ENCODE measurements around the gene COX7A1. TPM values are rescaled to one million over a fixed set of nuclear protein-coding genes. Genes with fewer than 3 reads are reported as not detected.

The COX7A1 gene
- polyA plus RNA-seq, 5 donors, result 25.5 to 78.0 (median 37.3) TPM

DNA sequence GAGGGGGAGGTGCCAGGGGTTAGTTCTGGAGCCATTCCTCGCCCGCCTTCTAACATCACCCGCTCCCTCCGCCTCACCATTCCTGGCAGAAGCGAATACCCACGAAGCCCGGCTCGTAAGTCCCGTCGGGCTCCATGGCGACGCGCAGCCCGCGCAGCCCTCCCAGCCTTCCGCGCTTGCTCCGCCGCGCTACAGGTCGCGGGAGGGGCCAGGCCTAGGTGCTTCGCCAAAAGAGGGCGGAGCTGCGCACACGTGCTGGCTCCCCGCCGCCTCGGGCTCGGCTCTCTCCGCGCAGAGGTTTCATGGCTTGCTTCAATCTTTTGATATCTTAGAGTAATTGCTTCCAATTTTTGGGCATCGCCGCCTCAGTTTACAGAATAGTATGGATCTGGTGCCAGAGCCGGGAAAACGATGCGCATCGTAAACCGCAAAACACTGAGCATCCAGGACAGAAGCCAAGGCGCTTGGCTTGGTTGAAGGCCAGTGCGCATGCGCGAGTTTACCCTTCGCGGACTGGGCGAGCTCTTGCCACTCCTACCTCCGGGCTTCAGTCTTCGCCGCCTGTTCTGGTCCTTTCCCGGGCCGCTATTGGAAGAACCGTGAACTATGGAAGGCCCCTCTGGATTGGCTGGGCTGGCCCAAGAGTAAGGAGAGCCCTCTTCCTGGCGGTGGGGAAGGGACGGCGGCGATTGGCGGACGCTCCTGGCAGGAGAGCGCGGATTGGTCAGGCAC, 37.4 kb downstream of the COX7A1 start, which contains the start of gene POLR2I:
TSS of gene POLR2I (minus strand) at position 155 of the 732 bp plus-strand sequence. CDS start at position 136, 19 bp downstream.
- DNase-seq, result peak; percentile 99

DNA sequence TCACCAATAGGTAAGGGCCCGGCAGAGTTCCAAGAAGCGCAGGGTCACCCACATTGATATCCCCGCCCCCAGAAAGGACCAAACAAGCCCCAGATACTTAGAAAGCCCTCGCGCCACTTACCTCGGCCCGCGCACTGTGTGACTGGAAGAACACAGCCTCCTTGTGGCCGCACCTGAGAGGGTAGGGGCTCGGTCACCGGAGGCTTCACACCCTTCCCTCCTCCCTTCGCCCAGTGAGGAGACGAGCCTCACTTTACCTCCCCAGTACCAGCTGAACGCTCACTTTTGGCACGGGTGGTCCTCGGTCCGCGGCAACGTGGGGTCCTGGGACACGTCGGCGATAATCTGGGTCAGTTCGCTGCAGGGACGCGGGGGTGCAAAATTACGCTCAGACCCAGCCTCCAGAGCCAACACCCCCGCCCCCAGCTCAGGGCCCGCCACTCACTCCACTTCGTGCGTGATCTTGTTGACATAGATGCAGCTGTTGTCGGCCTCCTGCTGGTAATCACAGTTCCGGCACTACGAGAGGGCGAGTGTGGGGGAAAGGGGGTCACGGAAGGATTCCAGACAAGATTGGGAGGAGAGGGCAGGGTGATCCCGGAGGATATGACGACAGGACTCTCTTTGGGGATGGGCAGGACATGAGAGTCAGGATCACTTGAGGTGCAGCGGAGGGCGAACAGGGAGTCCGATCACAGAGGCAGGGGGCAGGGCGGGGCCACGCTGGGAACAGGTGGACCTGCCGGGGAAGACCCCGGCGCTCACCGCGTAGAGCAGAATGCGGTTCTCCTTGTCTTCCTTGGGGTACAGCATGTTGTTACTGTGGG, 38.1 kb downstream of the COX7A1 start:
- peak; percentile 24 to 32 for DNase-seq

GRCh38 chr19:36113425-36113824, 38.8 kb downstream of the COX7A1 start:
- no peak for DNase-seq

- DNase-seq, result no peak
Measured at GRCh38 chr19:36112678-36113077, 39.6 kb downstream of the COX7A1 start.

DNA sequence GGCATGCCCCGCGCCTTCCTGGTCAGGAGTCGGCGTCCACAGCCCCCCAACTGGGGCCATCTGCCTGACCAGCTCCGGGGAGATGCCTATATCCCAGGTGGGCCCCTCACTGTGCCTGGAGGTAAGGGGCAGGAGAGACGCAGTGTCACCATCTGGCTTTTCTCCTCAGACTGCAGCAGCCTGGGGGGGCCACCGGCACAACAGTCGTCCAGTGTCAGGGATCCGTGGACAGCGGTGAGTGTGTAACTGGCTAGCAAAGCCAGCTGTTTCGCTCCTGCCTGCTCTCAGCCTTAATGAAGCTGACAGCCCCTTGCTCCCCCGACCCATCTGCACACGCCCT, 41.1 kb downstream of the COX7A1 start:
- DNase-seq, result no peak

GRCh38 chr19:36110487-36111199, 41.6 kb downstream of the COX7A1 start, which contains the start of gene OVOL3:
Gene OVOL3 (plus strand): TSS chr19:36111143. CDS start chr19:36111203, 60 bp downstream.
- DNase-seq, result no peak

DNA sequence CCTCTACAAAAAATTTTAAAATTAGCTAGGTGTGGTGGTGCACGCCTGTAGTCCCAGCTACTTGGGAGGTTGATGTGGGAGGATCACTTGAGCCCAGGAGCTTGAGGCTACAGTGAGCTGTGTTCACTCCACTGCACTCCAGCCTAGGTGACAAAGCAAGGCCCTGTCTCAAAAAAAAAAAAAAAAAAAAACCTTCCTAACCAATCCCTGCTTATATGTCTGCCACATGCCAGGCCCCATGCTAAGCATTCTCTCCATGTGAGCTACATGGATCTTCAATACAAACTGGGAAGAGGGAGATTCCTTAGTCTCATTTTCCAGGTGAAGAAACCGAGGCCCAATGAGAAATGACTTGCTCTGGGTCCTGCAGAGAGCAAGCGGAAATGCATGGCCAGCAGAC, 43.6 kb downstream of the COX7A1 start:
- DNase-seq, result no peak

DNA sequence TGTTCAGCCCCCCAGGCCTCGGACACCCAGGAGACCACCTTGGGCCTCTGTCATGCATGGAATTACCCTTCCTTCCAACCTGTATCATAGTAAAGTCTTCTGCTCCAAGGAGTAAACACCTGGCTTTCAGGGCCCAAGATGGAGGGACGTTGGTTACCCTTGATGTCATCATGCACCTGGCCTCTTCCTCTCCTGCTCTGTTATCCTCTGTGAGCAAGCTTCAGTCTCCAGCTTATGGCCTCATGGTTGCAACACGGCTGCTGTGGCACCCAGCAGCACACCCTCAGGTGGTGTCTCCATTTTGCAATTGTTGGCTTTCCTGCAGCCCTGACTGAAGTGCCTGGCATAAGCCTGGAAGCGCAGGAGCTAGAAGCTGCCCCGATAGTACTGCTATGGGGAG, 45.3 kb downstream of the COX7A1 start:
- no peak for DNase-seq

DNA sequence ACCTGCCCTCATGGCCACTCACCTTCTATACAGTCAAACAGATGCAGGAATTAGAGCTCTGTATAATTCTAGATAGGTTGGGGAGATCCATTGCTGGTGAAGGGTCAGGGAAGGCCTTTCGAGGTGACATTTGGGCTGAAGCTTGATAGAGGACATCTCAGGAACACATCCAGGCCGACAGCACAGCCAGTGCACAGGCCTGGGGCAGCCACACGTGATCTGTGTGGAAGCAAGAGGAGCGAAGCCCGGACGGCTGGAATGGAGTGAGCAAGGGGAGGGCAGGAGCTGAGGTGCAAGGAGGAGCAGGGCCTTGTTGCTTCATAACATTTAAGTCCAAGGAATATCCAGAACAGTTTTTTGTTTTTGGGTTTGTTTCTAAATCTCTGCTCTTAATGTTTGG, 45.8 kb downstream of the COX7A1 start:
- no peak for DNase-seq

DNA sequence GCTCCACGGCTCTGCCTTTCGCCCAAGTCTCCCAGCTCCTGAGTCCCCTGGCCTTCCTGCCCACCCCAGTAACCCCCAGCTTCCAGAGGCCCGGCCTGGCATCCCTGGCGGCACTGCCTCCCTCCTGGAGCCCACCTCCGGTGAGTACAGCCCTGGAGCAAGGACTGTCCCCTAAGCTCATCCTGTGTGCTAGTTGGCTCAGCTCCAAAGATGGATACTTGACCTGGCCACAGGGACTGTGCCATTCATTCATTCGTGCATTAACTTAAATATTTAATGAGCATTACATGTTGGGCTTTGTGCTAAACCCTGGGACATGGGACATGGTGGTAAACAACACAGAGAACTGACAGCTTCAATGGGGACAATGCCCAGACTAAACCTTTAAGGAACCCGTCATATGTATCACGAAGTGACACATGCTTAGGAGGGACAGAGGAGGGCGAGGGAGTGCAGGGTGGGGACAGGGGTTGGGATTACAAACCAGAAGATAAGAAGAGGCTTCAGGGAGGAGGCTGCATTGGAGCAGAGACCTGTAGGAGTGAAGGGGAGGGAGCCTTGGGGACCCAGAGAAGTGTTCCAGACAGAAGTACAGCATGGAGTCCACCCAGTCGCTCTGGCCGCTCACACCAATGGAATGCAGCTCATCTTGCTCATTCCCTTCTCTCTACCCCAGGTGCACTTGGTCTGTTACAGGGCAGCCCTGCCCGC, 48.2 kb downstream of the COX7A1 start:
- no peak for DNase-seq

- DNase-seq, result no peak
Measured at GRCh38 chr19:36103040-36103626, 49.1 kb downstream of the COX7A1 start.

DNA sequence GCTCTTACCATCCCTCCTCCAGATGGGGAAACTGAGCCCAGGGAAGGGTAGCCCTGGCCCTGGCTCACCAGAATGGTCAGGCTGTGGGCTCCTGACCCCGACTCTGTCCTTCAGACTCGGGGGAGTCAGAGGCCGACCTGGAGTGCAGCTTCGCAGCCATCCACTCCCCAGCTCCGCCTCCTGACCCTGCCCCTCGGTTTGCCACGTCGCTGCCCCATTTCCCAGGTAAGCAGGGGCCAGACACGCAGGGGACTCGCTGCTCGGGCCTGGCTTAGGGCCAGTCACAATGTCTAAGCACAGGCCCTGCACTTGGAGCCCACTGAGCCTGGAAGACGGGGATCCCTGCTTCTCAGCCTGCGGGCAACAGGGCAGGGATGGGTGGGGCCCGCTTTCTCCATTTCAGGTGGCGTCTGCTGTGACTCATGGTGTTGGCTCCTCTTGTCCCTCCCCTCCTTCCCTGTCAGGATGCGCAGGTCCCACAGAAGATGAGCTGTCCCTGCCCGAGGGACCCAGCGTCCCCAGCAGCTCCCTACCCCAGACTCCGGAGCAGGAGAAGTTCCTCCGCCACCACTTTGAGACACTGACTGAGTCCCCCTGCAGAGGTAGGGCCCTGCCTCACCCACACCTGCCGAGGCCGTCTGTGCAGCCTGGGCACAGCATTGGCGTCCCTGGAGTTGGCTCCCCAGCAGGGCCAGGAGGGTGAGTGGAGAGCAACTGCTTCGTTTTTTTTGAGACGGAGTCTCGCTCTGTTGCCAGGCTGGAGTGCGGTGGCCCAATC, 50.5 kb downstream of the COX7A1 start:
- DNase-seq, result no peak

Other genes with a start within 250 kb of the COX7A1 start
- 1 to 10 TPM; 5.0 to 7.9 (median 6.0) TPM for gene HCST, start 249.9 kb downstream of the COX7A1 start, polyA plus RNA-seq (ENCODE audit: insufficient read depth in 1 of 5, insufficient read length in 5 of 5, low replicate concordance in 1 of 5)
- gene TYROBP, start 244.2 kb downstream of the COX7A1 start, polyA plus RNA-seq (ENCODE audit: insufficient read depth in 1 of 5, insufficient read length in 5 of 5, low replicate concordance in 1 of 5), result 10 to 100 TPM; 12.1 to 20.4 (median 14.7) TPM
- 10 to 100 TPM in 2 of 5 donors, 1 to 10 TPM in 3; 6.5 to 18.2 (median 7.7) TPM for gene LRFN3, start 216.1 kb downstream of the COX7A1 start, polyA plus RNA-seq (ENCODE audit: insufficient read depth in 1 of 5, insufficient read length in 5 of 5, low replicate concordance in 1 of 5)
- 10 to 100 TPM in 4 of 5 donors, 1 to 10 TPM in 1; 9.1 to 15.0 (median 11.7) TPM for gene SDHAF1, start 157.3 kb downstream of the COX7A1 start, polyA plus RNA-seq (ENCODE audit: insufficient read depth in 1 of 5, insufficient read length in 5 of 5, low replicate concordance in 1 of 5)
- 10 to 100 TPM in 2 of 5 donors, 1 to 10 TPM in 3; 6.4 to 10.9 (median 9.9) TPM for gene SYNE4, start 143.6 kb downstream of the COX7A1 start, polyA plus RNA-seq (ENCODE audit: insufficient read depth in 1 of 5, insufficient read length in 5 of 5, low replicate concordance in 1 of 5)
- gene ALKBH6, start 138.2 kb downstream of the COX7A1 start, polyA plus RNA-seq (ENCODE audit: insufficient read depth in 1 of 5, insufficient read length in 5 of 5, low replicate concordance in 1 of 5), result 10 to 100 TPM; 17.2 to 19.0 (median 18.4) TPM
- 10 to 100 TPM; 23.6 to 31.9 (median 25.6) TPM for gene CLIP3, start 119.6 kb downstream of the COX7A1 start, polyA plus RNA-seq (ENCODE audit: insufficient read depth in 1 of 5, insufficient read length in 5 of 5, low replicate concordance in 1 of 5)
- 1 to 10 TPM; 4.2 to 9.0 (median 6.6) TPM for gene THAP8, start 98.2 kb downstream of the COX7A1 start, polyA plus RNA-seq (ENCODE audit: insufficient read depth in 1 of 5, insufficient read length in 5 of 5, low replicate concordance in 1 of 5)
- gene WDR62, start 97.5 kb downstream of the COX7A1 start, polyA plus RNA-seq (ENCODE audit: insufficient read depth in 1 of 5, insufficient read length in 5 of 5, low replicate concordance in 1 of 5), result 1 to 10 TPM; 4.3 to 6.0 (median 4.9) TPM
- under 1 TPM in 3 of 5 donors, not detected in 2; 0.15 to 0.27 (median 0.16) TPM for gene OVOL3, start 41.3 kb downstream of the COX7A1 start, polyA plus RNA-seq (ENCODE audit: insufficient read depth in 1 of 5, insufficient read length in 5 of 5, low replicate concordance in 1 of 5)
- 10 to 100 TPM; 34.3 to 64.7 (median 36.4) TPM for gene POLR2I, start 37.6 kb downstream of the COX7A1 start, polyA plus RNA-seq (ENCODE audit: insufficient read depth in 1 of 5, insufficient read length in 5 of 5, low replicate concordance in 1 of 5)
- 100 to 1,000 TPM in 4 of 5 donors, 10 to 100 TPM in 1; 96.1 to 147 (median 107) TPM for gene TBCB, start 37.0 kb downstream of the COX7A1 start, polyA plus RNA-seq (ENCODE audit: insufficient read depth in 1 of 5, insufficient read length in 5 of 5, low replicate concordance in 1 of 5)
- gene CAPNS1, start 12.4 kb downstream of the COX7A1 start, polyA plus RNA-seq (ENCODE audit: insufficient read depth in 1 of 5, insufficient read length in 5 of 5, low replicate concordance in 1 of 5), result 100 to 1,000 TPM; 470 to 696 (median 513) TPM
- gene ZNF565, start 62.2 kb upstream of the COX7A1 start, polyA plus RNA-seq (ENCODE audit: insufficient read depth in 1 of 5, insufficient read length in 5 of 5, low replicate concordance in 1 of 5), result 1 to 10 TPM; 5.4 to 7.6 (median 7.1) TPM
- 100 to 1,000 TPM in 4 of 5 donors, 10 to 100 TPM in 1; 91.5 to 149 (median 129) TPM for gene ZNF146, start 62.7 kb upstream of the COX7A1 start, polyA plus RNA-seq (ENCODE audit: insufficient read depth in 1 of 5, insufficient read length in 5 of 5, low replicate concordance in 1 of 5)
- 10 to 100 TPM in 4 of 5 donors, 1 to 10 TPM in 1; 8.1 to 16.2 (median 12.8) TPM for gene ZFP14, start 226.8 kb upstream of the COX7A1 start, polyA plus RNA-seq (ENCODE audit: insufficient read depth in 1 of 5, insufficient read length in 5 of 5, low replicate concordance in 1 of 5)

Measured in right lung (tissue), 5 donors.